GM21576 (cell line): ENCODE results near the gene MYH10.

ENCODE experiments used
- ATAC-seq: cut with Tn5 transposase; IDR thresholded peaks from one replicate; pipeline ENCODE4 v1.9.1; 2021; ENCODE audit warnings: mild to moderate bottlenecking, moderate library complexity; ENCODE audit not compliant: unreplicated experiment

Gene MYH10

DNA sequence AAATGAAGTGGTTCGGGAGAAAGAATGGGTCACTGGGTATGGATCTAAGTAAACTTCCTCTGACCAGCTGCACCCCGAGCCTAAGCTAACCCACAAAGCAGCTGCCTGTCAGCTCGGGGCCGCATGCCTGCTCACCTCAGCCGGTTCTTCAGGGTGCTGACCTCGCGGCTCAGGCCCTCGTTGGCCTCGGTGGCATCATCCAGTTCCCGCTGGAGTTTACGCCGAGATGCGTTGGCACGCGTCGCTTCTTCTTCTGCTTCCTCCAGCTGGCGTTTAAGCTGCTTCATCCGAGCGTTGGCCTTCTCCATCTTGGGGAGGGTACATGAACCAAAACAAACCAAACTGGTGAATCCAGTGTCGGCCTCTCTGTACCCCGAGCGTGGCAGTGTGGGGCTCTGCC, 153.8 kb downstream of the MYH10 start:
- no peak for ATAC-seq

GRCh38 chr17:8475781-8476180, 154.7 kb downstream of the MYH10 start:
- ATAC-seq, result no peak

DNA sequence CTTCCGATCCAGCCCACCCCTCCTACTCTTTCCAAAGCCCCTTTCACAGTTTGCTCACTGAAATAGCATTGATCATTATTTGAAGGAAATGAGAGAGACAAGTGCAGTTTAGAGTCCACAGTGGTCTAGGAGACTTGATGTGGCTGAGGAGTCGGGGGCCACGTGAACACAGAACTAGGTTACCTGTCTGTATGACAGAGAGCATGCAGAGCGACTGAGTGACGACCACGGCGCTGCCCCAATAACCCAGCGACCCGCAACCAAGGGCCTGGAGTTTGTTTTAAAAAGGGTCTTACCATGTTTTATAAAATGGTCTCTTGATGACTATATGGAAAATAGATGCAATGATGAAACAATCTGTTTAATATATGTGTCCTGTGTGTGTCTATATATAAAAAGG, 155.3 kb downstream of the MYH10 start:
- ATAC-seq, result no peak

- no peak for ATAC-seq
These were observed 155.7 kb downstream of the MYH10 start for GRCh38 chr17:8474826-8475225.

GRCh38 chr17:8473451-8474192, 156.9 kb downstream of the MYH10 start:
- ATAC-seq, result no peak

DNA sequence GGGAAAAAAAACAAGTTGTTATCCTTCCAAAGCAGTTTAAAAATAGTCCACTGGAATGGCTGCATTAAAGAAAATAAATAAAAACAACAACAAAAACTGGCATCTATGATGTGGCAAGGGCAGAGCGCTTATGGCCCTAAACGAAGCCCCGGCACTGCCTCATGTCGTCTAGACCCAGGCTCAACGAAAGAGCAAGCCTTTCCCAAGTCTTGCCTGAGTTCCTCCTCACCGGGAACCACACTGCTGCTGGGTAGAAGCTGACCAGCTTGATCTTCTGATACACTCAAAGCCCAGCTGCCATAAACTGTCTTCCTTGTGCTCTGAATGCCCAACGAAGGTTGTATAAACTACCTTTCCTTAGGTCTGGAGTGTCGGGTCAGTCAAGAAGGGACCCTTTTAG, 157.9 kb downstream of the MYH10 start:
- no peak for ATAC-seq

DNA sequence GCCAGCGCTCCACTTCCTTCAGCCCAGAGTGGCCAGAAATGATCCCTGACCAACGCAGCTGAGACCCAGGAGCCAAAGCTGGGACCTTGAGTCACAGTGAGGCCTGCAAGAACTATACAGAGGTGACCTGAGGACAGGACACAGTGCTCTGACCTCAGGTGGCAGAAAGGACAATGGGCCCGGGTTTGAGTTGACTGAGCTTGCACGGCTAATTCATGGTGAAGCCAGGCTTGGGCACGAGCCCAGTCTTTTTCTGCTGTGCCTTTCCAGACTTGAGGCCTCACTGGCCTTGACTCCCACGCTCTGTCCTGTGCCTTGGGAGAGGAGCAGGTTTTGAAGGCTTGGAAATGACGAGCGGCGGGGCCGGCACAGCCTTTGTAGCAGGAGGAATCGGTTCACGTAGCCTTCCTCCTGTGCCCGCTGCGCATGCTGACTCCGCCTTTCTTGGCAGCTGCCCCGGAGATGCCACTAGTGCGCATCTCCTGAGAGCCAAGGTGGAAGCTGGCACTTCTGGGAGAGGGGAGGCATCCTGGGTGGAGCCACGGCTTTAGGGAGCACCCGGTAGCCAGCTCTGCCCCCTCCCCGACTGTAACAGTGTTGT, 160.0 kb downstream of the MYH10 start:
- ATAC-seq, result no peak

- no peak for ATAC-seq
These were observed 160.6 kb downstream of the MYH10 start for GRCh38 chr17:8469964-8470363.

GRCh38 chr17:8468980-8469379, 161.5 kb downstream of the MYH10 start:
- ATAC-seq, result no peak

DNA sequence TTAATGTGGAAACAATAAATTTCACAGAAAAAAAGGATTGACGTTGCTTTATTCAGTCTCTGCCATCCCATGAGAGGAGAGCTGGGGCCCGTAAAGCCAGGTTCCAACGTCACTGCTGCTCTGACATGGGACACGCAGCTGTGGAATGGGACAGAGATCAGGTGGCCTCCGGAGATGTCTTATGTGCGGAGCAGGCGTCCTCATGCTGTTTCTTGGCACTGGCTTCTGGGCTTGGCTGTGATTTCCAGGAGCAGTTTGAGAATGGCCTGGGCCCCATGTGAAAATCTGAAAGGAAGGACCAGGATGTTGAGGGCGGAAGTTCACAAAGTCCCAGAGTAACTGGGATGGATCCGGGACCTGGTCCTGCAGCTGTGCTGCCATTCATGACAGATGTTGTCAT, 162.4 kb downstream of the MYH10 start:
- no peak for ATAC-seq

GRCh38 chr17:8467527-8467926, 163.0 kb downstream of the MYH10 start:
- ATAC-seq, result no peak

DNA sequence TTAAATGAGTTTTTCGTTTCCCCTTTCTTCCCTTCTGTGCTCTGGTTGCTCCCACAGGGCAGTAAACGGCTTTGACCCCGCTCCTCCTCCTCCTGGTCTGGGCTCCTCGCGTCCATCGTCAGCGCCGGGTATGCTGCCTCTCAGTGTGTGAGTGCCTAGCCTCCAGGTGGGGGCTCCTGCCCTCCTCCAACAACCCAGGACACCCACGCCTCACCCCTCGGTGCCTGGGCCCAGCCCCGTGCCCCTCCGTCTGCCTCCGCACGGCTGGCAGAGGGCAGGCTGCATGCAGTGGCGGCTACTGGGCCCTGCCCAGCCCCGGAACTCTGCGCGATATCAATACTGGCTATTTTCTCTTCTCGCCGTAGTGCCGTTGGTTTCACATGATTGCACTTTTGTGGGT, 163.7 kb downstream of the MYH10 start:
- ATAC-seq, result no peak

- no peak for ATAC-seq
These were observed 164.1 kb downstream of the MYH10 start for GRCh38 chr17:8466456-8466855.

DNA sequence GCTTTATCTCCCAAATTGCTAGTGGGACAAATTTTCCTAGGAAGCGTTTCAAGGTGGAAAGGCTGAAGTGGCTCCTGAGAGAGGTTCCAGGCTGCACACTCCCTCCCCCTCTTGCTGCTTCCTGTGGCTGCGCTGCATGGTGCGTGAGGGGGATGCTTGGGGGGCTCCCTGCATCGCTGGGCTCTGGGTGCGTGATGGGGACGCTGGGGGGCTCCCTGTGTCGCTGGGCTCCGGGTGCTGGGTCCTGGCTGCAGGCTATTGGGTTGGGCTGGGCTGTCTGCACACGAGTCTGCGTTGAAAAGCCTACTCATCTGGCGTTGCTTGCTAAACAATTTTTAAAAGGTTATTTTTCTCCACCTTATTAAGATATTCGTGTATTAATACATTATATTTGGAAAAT, 164.8 kb downstream of the MYH10 start:
- ATAC-seq, result no peak

- ATAC-seq, result no peak
These were observed 165.2 kb downstream of the MYH10 start for GRCh38 chr17:8465356-8465755.

DNA sequence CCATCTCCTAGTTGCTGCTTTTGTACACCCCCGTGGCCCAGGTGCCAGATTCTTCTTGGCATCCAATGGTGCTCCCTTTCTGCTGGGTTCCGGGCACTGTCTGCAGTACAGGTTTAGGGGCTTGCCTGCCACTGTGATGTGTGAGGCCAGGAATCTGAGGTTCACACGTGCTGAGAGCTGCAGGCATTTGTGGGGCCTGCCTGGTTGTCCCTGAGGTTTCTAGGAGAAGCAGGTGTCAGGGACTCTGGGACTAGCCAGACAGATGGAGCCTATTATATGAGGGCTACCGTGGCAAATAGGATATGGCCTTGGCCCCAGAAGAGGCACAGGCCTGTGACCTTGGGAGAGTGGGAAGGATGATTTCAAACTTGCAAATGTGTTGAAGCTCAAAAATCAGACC, 165.6 kb downstream of the MYH10 start:
- ATAC-seq, result no peak

DNA sequence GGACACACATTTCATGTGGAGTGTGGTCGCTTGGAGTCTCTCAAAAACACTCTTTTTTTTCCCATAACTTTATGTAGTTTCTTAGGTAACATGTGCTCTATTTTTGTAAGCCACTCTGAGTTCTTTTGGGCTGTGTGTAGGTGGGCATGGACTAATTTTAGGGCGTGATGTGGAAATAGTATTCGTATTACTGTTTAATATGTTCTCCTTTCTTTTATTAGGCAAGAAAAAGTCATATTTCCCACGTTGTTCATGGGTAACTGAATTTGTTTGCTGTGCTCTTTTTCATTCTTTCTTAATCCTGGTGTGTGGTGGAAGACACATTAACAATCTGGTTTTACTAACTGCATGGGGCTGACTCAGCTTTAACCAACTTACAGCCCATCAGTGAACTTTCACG, 167.4 kb downstream of the MYH10 start:
- no peak for ATAC-seq

DNA sequence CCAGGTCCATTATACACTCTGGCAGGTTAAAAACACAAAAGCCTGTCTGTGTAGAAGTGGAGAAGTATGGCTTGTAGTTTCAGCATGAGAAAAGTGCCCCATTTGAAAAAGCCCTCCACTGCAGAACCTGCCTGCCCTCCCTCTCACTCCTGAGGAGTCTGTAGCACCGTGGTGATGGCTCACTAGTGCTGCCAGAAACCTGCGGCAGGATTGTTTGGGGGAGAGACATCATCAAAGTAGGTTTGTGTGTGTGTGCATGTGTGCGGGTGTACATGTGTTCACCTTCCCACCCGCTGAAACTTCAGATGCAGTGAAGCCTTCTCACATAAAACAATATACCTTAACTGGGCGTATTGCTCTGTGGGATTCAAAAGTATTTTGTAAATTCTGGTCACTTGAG, 168.0 kb downstream of the MYH10 start:
- ATAC-seq, result no peak

GRCh38 chr17:8459831-8460230, 170.7 kb downstream of the MYH10 start:
- no peak for ATAC-seq

DNA sequence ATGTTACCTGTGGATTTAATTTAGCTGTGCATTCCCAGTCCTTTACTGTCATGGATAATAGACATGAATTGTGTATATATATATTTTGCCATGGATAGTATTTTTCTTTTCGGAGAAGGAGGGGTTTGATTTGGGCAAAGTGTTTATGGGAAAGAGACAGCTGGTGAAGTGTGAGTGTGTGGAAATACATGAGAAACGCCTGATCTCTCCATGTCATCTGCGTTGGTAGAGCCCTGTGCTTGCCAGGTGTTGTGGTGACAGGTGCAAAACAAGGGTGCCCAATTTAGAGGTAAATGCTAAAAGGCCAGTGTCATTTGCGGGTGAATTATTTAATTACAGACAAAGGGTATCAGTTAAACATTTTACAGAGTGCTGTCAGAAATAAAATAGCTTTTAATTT, 171.4 kb downstream of the MYH10 start:
- no peak for ATAC-seq

GRCh38 chr17:8458128-8458527, 172.4 kb downstream of the MYH10 start:
- ATAC-seq, result no peak

GRCh38 chr17:8455665-8456209, 174.8 kb downstream of the MYH10 start:
- ATAC-seq, result no peak

- no peak for ATAC-seq
These were observed 177.2 kb downstream of the MYH10 start for GRCh38 chr17:8453326-8453725.
